ENCODE measurements around the gene CD300LG.
"Not testable (repeated sequence)": the region's sequence is repeated elsewhere in the genome, so short reads cannot be mapped to it uniquely, and the experiment has no call there.

Gene CD300LG

DNA sequence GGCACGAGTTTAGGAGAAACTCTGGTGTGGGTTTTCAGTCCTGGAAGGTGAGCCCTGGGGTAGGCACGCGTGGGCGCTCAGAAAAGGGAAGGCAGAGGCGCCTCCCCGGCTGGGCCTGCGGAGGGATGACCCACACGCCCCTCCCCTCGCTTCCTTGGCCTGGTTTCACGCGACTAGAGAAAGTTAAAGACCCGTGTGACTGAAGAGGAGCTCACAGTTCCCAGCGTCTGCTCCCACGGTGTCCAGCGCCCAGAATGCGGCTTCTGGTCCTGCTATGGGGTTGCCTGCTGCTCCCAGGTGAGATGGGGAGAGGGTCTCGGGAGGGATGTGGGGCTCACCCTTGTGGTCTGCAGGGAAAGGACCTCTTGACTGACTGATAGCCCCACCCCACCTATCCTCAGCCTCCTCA is at the start of gene CD300LG:
Gene CD300LG, plus strand, starts transcription at position 214 of the 409 bp plus-strand sequence. Its CDS starts 41 bp downstream, at position 255.
- no peak for DNase-seq

- not testable (repeated sequence) for DNase-seq
Observed at GRCh38 chr17:43798024-43798423, 49.0 kb upstream of the CD300LG start.

DNA sequence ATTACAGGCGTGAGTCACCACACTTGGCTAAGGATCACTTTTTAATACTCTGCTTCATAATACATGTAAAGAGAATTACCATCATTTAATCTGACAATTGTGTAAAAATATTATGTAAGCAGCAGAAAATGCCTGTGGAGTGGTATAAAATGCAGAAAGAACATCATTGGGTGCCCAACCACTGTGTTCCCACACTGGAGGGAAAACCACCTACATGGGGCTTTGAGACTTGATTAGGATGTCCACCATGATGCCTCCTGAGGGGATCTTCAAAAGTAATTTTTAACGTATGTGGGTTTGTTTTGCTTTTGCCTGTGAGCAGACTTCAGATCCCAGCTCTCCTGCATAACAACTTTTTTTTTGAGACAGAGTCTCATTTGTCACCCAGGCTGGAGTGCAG is 47.9 kb upstream of the CD300LG start:
- DNase-seq = no peak

- no peak for DNase-seq
Observed at GRCh38 chr17:43800736-43801135, 46.2 kb upstream of the CD300LG start.

GRCh38 chr17:43801844-43802243 is 45.1 kb upstream of the CD300LG start:
- DNase-seq = no peak

- no peak for DNase-seq
Observed at GRCh38 chr17:43803758-43804157, 43.2 kb upstream of the CD300LG start.

DNA sequence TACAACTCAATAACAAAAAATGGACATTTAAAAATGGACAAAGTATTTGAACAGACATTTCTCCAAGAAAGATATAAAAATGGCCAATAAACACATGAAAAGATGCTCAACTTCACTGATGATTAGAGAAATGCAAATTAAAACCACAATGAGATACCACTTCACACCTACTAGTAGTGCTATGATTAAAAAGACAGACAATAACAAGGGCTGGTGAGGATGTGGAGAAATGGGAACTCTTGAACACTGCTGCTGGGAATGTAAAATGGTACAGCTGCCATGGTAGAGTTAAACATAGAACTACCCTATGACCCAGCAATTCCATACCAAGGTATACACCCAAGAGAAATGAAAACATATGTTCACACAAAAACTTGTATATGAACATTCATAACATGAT is 41.9 kb upstream of the CD300LG start:
- DNase-seq = no peak

GRCh38 chr17:43808076-43808475 is 38.9 kb upstream of the CD300LG start:
- no peak for DNase-seq

DNA sequence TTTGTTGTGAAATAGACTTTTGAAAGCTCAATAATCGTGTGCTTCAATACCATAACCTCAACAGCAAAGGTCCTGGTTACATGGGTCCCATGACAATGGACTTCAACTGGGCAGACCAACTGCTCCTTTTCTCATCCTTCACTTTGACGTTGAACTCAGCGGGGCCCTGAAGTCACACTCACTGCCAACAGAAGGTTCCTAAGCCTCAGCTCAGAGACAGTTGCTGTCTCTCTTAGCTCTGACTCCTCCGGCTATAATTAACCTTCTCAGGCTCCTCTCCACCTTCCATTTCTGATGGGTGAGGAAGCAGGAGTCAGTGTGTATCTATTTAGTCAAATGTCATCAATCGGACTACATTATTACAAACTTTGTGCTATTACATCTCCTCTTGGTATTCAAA is 37.9 kb upstream of the CD300LG start:
- DNase-seq = no peak

GRCh38 chr17:43810226-43810715 is 36.7 kb upstream of the CD300LG start:
- no peak for DNase-seq

GRCh38 chr17:43810823-43811222 is 36.2 kb upstream of the CD300LG start:
- no peak for DNase-seq

GRCh38 chr17:43812396-43813265 is 34.3 kb upstream of the CD300LG start:
- DNase-seq = no peak

DNA sequence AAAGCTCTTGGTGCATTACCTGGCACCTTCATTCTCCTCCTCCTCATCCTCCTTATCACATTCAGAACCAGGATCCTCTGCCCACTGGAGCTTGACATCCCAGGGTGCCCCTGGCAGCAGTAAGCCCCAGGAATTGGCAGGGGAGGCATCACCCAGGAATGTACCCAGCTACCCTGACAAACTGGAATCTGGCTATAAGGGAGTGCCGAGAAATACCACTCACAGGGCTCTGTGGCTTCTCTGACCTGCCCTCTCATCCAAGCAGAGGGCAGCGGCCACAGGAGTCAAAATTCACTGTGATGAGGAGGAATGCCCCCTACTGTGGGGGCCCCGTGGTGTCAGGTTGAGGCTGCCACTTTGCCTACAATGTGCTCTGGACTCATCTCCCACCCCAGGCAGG is 33.6 kb upstream of the CD300LG start:
- no peak for DNase-seq

GRCh38 chr17:43814026-43814425 is 33.0 kb upstream of the CD300LG start:
- DNase-seq = no peak

DNA sequence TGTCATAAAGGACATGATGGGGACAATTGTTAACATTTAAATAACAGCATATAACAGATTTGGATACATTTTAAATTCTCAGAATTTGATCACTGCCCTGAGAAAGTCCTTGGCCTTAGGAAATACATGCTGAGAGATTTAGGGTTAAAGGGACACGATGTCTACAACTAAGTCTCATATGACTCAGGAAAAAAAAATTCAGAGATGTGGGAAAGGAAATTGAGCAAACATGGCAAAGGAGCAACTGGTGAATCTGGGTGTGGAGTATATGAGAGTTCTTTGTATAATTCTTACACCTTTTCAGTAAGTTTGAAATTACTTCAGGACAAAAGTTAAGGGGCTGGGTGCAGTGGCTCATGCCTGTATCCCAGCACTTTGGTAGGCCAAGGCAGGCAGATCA is 32.3 kb upstream of the CD300LG start:
- no peak for DNase-seq

GRCh38 chr17:43816336-43817320 is 30.3 kb upstream of the CD300LG start:
- DNase-seq = no peak

DNA sequence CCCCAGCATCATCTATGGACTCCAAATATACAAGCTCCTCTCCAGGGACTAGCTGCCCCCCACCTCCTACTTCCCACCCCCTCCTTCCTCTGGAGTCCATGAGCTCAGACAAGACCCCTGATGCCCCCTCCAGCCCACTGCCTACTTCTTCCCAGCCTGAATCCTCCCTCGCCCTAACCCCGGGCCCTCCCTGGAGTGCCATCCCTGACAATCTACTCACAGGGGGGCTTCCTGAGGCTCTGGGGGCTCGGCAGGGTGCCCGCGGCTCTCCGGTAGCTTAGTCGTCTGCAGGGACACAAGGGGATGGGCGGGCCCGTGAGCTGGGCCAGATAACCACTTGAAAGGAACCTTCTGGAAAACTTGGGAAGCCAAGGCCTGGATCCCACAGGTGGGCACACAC is 29.1 kb upstream of the CD300LG start:
- no peak for DNase-seq

- no peak for DNase-seq
Observed at GRCh38 chr17:43818966-43819365, 28.0 kb upstream of the CD300LG start.

DNA sequence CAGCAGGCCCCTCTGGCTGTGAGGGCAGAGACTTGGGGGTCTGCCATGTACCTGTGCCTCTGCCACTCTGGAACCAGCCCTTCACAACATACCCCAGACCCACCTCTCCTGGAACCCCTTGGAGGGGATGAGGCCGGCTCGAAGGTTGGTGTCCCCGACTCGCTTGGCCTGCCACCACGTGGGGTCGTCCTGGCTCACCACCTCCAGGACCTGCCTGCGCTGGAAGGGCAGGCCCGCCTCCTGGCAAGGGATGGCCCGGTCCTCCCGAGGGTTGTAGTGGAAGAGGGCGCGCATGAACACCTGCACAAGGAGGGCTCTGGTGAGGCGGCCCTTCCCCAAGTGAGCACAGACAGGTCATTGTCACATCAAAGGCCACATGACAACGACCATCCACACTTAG is 26.2 kb upstream of the CD300LG start:
- no peak for DNase-seq

- DNase-seq = no peak
Observed at GRCh38 chr17:43822570-43823190, 24.3 kb upstream of the CD300LG start.

- no peak for DNase-seq
Observed at GRCh38 chr17:43823350-43824084, 23.5 kb upstream of the CD300LG start.

DNA sequence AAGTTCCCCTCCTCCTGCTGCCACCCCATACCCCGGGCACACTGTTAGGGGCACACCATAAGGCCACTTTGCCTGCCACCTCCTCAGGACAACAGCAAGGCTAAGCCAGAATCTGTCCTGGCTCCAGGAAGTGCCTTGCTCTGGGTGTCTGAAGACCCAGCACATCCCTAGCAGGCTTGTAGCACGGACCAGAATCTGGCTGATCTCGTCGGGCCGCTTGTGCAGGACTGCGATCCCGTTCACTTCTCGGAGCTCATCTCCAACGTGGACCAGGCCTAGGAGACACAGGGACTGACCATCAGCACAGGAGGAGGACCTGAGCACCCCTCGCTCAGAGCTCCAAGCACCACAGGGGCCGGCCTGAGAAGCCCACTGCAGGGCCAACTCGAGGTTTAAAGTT is 21.4 kb upstream of the CD300LG start:
- no peak for DNase-seq
